ENCODE data around the gene DLG1.
A peak's percentile ranks its signal among the peaks of the same experiment; 100 is the strongest.

The DLG1 gene

GRCh38 chr3:197317250-197317963, 19.0 kb upstream of the DLG1 start:
- no peak for DNase-seq (ENCODE audit: low read depth)

- no peak for DNase-seq (ENCODE audit: low read depth)
Observed at GRCh38 chr3:197312431-197312830, 14.0 kb upstream of the DLG1 start.

GRCh38 chr3:197311591-197311990, 13.2 kb upstream of the DLG1 start:
- DNase-seq (ENCODE audit: low read depth) = no peak

GRCh38 chr3:197309528-197310361, 11.3 kb upstream of the DLG1 start:
- DNase-seq (ENCODE audit: low read depth) = no peak

GRCh38 chr3:197308591-197308990, 10.2 kb upstream of the DLG1 start:
- DNase-seq (ENCODE audit: low read depth) = no peak

GRCh38 chr3:197306374-197307086, 8.1 kb upstream of the DLG1 start:
- DNase-seq (ENCODE audit: low read depth) = no peak

- no peak for DNase-seq (ENCODE audit: low read depth)
Observed at GRCh38 chr3:197305854-197306253, 7.4 kb upstream of the DLG1 start.

- no peak for DNase-seq (ENCODE audit: low read depth)
Observed at GRCh38 chr3:197303452-197303851, 5.0 kb upstream of the DLG1 start.

- no peak for DNase-seq (ENCODE audit: low read depth)
Observed at GRCh38 chr3:197302696-197303341, 4.4 kb upstream of the DLG1 start.

- no peak for DNase-seq (ENCODE audit: low read depth)
Observed at GRCh38 chr3:197302033-197302432, 3.6 kb upstream of the DLG1 start.

GRCh38 chr3:197300361-197300760, 1.9 kb upstream of the DLG1 start:
- DNase-seq (ENCODE audit: low read depth) = no peak

GRCh38 chr3:197298945-197299854, 788 bp upstream of the DLG1 start:
- DNase-seq (ENCODE audit: low read depth) = peak; percentile 5

- DNase-seq (ENCODE audit: low read depth) = peak; percentile 85
Observed at GRCh38 chr3:197297476-197298340, 704 bp downstream of the DLG1 start.

- no peak for DNase-seq (ENCODE audit: low read depth)
Observed at GRCh38 chr3:197297002-197297401, 1.4 kb downstream of the DLG1 start.

GRCh38 chr3:197296545-197296944, 1.9 kb downstream of the DLG1 start:
- DNase-seq (ENCODE audit: low read depth) = no peak

- DNase-seq (ENCODE audit: low read depth) = no peak
Observed at GRCh38 chr3:197295871-197296270, 2.5 kb downstream of the DLG1 start.

- no peak for DNase-seq (ENCODE audit: low read depth)
Observed at GRCh38 chr3:197293605-197294237, 4.7 kb downstream of the DLG1 start.

- no peak for DNase-seq (ENCODE audit: low read depth)
Observed at GRCh38 chr3:197292648-197293047, 5.8 kb downstream of the DLG1 start.

GRCh38 chr3:197292083-197292646, 6.2 kb downstream of the DLG1 start:
- DNase-seq (ENCODE audit: low read depth) = no peak

Measured in T-helper 22 cell (primary cell).